Neural progenitor cell (in vitro differentiated cells): Measurements from ENCODE around the gene NAA40.

Source experiments
- EZH2 ChIP-seq: fragments of 200-600 bp; sonication (generic); IDR thresholded peaks from 2 replicates; pipeline ENCODE4 v1.6.1; 2017; ENCODE audit warnings: antibody characterized with exemption, mild to moderate bottlenecking, moderate library complexity
- EZH2phosphoT487 ChIP-seq: fragments of 200-600 bp; sonication (generic); IDR thresholded peaks from 2 replicates; pipeline ENCODE4 v1.6.1; 2017; ENCODE audit warnings: antibody characterized with exemption
- TF ChIP-seq, protein P1 (sequence below): fragments of 200-600 bp; sonication (generic); IDR thresholded peaks from 2 replicates; pipeline ENCODE4 v1.5.1; 2017; ENCODE audit warnings: antibody characterized with exemption, mild to moderate bottlenecking

- no peak for TF ChIP-seq EZH2
- TF ChIP-seq, protein P1, sequence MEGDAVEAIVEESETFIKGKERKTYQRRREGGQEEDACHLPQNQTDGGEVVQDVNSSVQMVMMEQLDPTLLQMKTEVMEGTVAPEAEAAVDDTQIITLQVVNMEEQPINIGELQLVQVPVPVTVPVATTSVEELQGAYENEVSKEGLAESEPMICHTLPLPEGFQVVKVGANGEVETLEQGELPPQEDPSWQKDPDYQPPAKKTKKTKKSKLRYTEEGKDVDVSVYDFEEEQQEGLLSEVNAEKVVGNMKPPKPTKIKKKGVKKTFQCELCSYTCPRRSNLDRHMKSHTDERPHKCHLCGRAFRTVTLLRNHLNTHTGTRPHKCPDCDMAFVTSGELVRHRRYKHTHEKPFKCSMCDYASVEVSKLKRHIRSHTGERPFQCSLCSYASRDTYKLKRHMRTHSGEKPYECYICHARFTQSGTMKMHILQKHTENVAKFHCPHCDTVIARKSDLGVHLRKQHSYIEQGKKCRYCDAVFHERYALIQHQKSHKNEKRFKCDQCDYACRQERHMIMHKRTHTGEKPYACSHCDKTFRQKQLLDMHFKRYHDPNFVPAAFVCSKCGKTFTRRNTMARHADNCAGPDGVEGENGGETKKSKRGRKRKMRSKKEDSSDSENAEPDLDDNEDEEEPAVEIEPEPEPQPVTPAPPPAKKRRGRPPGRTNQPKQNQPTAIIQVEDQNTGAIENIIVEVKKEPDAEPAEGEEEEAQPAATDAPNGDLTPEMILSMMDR: peak; percentile 46
- TF ChIP-seq EZH2phosphoT487: no peak
Measured at GRCh38 chr11:63901660-63902059, 37.1 kb upstream of the NAA40 start.
